GM21423 (cell line): ENCODE results near the gene CLN6.
"Not testable (repeated sequence)": the region's sequence is repeated elsewhere in the genome, so short reads cannot be mapped to it uniquely, and the experiment has no call there.

Experiments
- ATAC-seq: cut with Tn5 transposase; IDR thresholded peaks from one replicate; pipeline ENCODE4 v1.9.1; 2021; ENCODE audit warnings: mild to moderate bottlenecking, moderate library complexity; ENCODE audit not compliant: unreplicated experiment

Gene CLN6

DNA sequence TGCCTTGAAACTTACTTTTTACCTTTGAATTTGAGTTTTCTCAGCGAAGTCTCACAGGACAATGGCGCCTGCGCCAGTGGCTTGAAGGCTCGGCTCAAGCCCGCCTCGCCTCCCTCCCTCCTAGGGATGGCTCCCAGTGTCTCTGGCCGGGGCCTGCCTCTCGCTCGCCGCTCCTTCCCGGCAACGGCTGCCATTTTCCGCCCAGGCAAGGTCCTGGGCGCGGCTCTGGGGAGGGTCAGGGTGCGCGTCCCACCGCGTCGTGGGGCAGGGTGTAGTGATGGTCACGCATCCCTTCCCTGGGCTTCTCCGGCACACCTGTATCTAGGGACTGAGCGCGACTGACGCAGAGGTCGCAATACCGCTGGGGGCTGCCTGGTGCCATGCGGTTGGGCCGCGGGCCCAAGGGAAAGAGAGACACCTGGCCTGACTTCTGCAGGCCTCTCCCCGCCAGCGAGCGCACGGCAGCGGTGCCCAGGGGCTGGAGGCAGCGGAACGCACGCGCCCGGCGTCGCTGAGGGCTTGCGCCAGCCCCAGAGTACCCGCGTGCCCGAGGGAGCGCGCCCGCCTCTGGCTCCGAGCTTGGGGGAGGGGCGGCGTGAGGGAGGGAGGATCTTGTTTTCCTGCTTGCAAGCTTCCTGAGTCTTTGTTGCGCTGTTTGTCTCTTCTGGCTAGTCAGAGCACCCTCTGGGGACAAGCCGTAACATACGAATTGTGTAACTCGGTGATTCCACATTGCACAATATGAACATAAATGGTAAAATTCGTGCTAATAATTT lies 27.3 kb upstream of the CLN6 start:
- ATAC-seq = no peak

DNA sequence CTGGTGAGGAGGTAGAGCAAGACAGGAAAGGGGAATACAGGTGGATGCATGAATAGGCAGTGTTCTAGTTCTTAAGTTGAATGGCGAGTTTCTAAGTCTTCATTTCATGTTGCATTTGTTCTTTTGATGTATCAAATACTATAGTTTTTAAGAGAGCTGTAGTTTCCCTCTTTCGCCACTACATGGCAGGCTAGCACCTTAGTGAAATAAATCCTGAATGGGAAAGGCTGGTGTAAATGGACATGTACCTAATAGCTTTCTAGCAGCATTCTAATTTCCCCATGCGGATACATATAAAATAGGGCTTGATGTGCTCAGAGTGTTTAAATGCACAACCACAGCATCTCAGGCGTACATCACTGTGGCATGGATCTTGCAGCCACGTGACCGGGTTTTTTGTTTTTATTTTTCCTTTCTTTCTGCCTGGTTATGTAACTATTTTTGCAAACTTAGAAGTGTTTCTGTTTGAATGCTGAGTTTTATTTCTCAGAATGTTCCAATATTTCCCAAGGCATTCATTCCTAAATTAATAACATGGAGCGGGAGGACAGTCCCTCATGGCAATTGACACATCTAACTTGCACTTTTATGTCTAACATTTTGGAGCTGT lies 23.5 kb upstream of the CLN6 start:
- ATAC-seq = no peak

DNA sequence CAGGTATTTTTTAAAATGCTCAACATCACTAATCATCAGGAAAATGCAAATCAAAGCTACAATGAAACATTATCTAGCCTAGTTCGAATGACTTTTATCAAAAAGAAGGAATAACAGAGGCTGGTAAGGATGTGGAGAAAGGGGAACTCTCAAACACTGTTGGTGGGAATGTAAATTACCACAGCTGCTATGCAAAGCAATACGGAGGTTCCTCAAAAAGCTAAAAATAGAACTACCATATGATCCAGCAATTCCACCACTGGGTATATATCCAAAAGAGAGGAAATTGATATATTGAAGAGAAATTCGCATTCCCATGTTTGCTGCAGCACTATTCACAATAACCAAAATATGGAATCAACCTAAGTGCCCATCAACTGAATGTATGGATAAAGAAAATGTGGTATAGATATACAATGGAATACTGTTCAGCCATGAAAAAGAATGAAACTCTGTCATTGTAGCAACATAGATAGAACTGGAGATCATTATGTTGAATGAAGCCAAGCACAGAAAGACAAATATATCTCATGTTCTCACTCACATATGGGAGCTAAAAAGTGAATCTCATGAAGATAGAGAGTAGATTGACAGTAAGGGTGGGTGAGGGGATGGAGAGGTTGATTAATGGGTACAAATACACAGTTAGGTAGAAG lies 19.7 kb upstream of the CLN6 start:
- ATAC-seq = no peak

DNA sequence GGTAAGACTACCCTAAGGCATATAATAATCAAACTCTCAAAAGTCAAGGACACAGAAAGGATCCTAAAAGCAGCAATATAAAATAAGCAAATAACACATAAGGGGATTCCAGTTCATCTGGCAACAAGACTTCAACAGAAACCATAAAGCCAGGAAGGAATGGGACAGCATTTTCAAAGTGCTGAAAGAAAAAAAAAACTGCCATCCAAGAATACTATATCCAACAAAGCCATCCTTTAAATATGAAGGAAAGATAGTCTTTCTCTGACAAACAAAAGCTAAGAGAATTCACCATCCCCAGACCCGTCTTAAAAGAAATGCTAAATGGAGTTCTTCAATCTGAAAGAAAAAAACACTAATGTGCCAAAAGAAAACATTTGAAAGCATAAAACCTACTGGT lies 14.7 kb upstream of the CLN6 start:
- no peak for ATAC-seq

DNA sequence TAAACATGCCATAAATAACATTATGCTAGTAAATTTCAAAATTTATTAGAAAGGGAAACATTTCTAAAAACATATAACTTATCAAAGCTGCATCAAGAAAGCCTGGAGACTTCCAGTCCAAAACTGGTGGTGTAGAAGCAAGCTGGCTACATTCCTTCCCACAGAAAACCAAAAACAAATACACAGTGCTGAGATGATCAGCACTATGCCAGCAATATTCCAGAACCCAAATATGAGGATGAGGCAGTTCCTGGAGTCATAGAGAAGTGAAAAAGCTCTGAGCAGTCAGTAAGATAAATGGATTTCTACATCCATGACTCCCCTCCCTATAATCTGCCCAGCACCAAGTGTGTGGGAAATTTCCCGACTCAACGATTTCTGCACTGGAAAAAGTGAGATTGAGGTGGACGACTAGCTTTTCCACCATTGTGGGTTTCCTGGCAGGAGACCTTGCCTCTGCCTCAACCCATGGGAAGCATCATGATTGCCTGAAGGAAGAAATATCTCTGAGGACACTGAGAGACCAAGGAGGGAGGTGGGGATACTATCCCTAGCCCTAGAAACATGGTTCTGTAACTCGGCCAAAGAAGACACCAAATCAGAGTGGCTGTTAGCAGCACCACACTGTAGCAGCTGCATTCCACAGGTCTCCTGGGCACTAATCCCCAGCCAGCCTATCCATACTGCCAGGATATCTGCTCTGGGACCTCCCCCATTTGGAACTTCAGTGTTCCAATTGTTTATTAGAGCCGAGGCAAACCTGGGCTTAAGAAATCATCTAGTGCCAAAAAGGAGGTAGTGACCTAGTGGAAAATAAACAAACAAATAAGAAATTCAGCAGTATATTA lies 11.8 kb upstream of the CLN6 start:
- ATAC-seq = no peak

DNA sequence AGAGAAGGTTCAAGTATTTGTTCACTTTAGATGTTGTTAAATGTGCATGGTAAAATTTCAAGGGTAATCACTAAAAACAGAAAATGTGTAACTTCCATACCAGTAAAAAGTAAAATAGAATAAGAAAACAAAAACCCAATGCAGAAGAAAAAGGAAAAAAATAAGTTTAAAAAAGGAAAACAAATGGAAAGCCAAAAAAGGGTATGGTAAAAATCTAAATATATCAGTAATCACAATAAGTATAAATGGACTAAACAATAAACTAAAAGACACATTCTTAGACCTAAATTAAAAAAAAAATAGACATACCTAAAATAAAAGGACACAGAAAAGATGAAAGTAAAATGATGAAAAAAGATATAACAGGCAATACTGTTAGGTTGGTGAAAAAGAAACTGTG lies 9.5 kb upstream of the CLN6 start:
- no peak for ATAC-seq

DNA sequence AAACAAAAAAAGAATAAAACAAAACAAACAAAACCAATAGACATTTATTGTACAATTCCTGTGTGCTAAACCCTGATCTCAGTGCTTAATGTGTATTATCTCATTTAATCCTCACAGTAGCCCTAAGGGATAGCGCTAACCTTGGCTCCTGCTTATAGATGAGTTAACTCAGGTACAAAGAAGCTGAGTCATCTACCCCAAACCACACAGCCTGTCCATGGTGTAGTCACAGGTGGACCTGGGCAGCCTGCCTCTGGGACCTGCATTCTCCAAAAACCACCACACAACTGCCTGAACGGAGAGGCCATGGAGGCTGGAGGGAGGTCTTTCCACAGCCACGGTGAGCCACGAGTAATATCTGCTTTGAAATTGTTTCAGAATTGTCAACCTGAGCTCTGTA lies 5.5 kb upstream of the CLN6 start:
- no peak for ATAC-seq

DNA sequence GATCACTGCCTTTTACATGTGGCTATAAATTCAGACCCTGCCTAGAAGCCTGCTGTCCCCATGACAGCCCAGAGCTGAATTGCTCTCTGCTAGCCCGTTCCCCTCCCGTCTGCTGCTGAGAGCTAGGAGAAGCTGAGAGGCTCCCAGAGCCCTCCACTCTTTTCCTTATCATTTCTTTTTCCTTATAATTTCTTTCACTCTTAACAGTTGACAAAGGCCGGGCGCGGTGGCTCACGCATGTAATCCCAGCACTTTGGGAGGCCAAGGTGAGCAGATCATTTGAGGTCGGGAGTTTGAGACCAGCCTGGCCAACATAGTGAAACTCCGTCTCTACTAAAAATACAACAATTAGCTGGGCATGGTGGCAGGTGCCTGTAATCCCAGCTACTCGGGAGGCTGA lies 5.0 kb upstream of the CLN6 start:
- ATAC-seq = not testable (repeated sequence)

DNA sequence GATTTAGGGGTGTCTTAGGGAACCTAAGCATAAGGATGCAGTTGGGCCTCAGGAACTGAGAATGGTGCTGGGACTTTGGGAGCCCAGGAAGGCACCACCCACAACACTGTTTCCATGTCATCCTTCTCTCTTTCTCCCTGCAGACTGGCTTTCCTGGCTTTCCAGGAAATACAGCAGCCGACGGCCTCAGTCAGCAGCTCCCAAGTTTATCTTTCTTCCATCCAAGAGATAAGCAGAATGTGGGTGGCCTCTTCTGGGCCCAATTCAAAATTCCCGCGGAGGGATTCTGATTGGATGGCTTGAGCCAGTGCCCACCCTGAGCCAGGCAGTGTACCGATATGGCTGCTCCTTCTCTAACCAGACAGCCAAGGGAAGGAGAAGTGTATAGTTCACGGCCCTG lies 4.5 kb upstream of the CLN6 start:
- ATAC-seq = no peak

DNA sequence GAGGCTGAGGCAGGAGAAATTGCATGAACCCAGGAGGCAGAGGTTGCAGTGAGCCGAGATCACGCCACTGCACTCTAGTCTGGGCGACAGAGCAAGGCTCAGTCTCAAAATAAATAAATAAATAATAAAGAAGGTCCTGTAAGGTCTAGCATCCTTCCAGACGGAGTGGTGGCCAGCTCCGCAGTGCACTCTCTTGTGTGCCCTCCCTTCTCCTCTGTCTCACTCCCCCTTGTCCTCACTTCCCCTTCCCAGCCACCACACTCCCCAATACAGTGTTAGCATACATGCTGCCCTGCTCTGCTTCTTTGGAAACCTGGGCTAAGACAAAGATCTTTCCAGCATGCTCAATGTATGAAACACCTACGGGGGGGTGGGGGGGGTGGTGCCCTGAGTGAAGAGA lies 3.4 kb upstream of the CLN6 start:
- no peak for ATAC-seq

DNA sequence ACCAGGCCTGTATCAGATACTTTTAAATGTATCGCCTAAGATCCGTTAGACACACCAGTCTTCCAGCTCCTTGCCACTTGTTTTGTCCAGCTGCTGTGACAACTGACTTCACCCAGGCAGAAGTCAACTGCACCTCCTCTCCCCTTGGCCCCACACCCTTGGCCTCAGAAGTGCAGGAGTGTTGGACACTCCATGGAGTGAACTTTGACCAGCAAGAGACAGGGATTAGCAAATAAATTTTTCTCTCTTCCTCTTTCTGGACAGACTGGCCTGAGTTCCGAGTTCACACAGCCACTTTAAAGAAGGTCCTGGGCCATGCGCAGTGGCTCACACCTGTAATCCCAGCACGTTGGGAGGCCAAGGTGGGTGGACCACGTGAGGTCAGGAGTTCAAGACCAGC lies 2.9 kb upstream of the CLN6 start:
- no peak for ATAC-seq

DNA sequence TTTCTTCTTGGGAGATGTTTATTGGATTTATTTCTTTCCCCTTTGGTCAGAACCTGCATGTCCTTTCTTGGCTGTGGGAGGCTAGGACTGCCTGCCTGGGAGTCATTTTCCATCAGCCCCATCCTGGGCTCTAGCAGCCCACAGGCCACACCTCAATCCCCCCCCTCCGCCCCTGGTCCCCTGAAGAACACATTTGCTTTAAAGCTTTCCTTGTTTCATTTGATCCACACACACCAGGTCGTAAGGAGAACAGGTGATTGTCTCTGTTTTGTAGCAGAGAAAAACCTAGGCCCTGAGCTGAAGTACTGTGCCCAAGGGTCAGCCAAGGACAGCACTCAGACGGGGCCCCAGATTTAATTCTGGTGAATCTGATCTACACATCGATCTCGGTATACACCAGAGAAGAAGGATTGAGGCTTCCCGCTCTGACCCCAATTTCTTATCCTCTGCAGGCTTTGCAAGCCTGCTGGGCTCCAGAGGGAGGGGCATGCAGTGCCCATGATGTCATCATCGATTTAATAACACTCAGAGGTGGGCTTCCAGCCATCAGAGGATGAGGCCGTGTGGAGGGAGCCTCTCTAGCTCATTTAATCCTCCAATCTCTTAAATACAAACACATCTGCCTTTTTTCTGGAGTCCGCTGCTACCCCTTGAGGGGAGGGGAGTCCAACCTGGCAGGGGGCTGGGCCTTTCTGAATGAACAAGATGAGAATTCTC lies 1.7 kb upstream of the CLN6 start:
- no peak for ATAC-seq

DNA sequence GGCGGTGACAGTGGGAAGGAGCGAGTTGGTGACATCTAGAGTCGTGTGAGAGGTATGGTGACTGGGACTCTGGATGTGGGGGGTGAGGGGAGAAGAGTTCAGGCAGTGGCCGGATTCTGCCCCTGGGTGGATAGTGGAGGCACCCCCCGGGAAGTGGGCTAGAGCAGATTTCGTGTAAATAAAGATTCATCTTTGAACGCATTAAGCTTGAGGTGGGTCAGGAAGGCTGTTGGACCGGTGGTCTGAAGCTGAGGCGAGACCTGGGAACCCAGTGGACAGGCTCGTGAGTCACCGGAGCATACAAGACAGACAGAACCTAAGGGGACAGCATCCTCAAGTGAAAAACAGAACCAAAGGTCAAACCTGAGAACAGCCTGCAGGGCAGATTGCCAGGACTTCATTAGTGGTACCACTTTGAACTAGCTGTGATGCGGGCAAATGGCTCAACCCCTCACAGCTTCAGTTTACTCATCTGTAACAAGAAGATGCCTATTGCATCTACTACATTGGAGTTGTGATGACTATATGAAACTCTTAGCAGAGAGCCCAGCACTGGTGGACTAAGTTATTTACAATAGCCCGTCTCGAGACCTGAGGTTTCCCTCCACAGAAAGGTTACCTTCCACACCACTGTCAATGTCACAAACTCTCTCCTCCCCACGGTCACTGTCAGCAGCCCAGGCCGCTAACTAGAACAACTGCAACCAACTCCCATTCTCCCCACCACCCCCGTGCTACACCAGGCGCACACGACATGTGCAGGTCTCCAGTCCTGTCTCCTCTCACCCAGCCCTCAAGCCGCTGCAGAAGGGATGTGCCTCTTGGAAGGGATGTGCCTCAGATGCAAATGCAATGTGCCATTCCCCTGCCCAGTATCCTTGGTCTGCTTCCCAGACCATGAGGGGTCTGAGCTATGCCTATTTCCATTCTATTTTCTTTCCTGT lies 901 bp upstream of the CLN6 start:
- no peak for ATAC-seq

DNA sequence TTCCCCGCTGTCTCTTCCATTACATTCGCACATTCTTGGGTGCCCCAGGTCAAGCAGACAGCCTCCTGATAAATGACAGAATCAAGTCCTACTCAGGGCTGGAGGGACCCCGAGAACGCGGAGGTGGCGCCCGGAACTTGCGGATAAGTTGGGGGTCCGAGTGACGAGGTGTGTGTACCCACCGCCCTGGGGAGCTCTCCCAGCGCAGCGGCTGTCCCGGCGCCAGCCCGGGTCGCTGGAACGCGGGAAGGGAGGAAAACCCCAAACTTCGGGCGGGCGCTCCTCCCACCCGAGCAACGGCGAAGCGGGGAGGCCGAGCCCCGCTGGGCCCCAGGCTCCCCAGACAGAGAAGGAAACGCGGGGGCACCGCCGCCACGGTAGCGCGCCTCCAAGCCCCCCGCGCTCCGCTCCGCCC lies 550 bp downstream of the CLN6 start:
- no peak for ATAC-seq

DNA sequence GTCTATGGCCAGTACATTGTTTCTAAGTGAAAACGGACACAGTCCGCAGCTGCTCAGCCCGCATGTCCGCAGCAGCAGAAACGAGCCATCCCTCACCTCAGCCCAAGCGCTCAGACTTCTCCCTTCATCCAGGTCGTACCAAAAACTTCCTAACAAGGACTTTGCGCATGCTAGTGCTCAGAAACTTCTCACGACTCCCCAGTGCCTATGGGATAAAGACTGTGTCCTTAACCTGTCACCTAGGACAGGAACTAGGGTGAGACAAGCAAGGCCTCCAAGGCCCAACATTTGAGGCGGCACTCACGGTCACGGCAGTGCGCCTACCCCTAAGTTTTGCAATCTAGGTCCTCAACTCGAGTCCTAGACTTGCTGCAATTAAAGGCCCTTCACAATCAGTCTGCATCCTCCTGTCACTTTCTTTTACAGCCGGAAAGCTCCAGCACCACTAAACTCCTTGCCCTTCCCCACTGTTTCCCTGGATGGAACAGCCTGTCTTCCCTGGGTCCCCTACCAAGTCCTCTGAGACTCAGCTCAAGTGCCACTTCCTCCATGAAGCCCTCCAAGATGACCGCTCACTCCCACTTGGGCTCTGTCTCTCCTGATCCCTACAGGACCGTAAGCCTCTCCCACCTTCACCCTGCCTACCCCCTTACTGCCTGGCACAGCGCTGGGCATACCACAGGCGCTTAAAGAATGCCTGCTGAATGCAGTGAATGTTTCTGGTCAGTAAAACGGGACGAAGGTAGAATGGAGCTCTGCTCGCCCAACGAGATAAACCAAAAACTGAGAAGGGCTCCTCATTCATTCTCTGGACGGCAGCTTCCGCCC lies 1.2 kb downstream of the CLN6 start:
- no peak for ATAC-seq

DNA sequence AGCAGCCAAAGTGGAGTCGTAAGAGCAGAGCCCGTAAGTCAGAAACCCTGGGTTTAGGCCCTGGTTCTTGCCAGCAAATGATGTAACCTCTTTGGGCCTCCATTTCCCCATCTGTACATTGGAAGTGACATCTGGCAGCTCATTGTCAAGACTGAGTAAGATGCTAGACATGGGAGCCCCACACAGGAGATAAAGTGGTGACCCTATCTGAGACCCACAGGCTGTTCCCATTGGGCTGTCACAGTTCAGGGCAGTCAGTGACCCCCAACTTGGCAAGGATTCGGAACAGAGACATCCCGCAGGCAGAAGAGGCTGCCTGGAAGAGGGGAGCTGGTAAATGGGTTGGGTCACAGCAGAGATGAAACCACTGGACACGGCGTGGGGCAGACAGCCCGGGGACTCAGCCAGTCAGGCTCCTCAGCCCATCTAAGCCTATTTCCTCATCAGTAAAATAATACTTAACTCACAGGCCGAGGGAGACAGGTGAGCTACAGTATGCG lies 1.8 kb downstream of the CLN6 start:
- ATAC-seq = no peak

DNA sequence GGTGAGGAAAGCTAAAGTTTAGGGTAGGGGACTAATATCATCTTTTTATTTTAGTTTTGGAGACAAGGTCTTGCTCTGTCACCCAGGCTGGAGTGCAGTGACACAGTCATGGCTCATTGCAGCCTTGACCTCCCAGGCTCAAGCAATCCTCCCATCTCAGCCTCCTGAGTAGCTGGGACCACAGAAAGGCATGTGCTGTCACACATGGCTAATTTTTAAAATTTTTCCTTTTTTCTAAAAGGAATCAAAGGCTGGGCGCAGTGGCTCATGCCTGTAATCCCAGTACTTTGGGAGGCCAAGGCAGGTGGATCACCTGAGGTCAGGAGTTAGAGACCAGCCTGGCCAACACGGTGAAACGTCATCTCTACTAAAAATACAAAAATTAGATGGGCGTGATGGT lies 4.1 kb downstream of the CLN6 start:
- not testable (repeated sequence) for ATAC-seq

DNA sequence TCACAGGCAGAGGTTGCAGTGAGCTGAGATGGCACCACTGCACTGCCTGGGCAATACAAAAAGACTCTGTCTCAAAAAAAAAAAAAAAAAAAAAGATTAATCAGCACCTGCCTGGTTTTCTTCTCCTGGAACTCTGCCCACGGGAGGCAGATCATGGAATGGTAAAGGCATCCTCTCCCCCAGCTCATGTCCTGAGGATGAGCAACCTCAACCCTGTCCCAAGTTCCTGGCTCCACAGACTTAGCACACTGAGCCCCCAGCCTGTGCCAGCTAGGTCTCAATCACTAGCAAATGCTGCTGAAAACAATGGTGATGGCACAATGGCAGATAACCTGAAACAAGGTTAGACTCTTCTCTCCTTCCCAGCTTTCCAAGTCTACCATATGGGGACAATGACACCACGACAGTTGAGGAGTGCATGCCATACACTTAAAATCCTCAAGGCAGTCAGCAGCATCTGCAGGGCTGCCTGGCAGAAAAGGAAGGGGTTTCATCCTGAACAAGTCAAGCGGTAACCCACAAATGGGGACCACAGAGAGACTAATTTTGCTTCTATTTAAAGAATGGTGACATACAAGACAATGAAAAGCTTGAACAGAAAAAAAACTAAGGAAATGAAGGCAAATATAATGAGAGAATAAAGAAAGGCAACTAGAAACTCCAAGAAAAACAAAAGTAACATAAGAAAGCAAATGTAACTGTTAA lies 4.8 kb downstream of the CLN6 start:
- ATAC-seq = no peak
